ENCODE data around the gene BAX.

The BAX gene

GRCh38 chr19:48962029-48962848 lies 7.6 kb downstream of the BAX start:
- peak; percentile 44 for DNase-seq (ENCODE audit: low spot score)

DNA sequence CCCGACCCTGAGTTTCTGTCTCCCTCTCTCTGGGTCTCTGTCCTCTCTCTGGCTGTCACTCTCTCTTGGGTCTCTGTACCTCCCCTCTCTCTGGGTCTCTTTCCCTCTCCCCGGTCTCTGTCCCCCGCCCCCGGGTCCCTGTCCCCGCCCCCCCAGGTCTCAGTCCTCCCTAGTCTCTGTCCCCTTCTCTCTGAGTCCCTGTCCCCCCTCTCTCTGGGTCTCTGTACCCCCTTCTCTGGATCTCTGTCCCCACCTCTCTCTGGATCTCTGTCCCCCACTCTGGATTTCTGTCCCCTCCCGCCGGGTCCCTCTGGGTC lies 8.1 kb downstream of the BAX start:
- DNase-seq (ENCODE audit: low spot score), result no peak

- peak; percentile 71 for DNase-seq (ENCODE audit: low spot score)
Observed at GRCh38 chr19:48963371-48964204, 8.9 kb downstream of the BAX start.

GRCh38 chr19:48964205-48965039 lies 9.7 kb downstream of the BAX start:
- DNase-seq (ENCODE audit: low spot score), result peak; percentile 61

- DNase-seq (ENCODE audit: low spot score), result peak; percentile 97
Observed at GRCh38 chr19:48965040-48965805, 10.5 kb downstream of the BAX start, which contains the start of gene FTL. Gene FTL, plus strand, starts transcription at chr19:48965309. Its CDS starts 199 bp downstream, at chr19:48965508.

DNA sequence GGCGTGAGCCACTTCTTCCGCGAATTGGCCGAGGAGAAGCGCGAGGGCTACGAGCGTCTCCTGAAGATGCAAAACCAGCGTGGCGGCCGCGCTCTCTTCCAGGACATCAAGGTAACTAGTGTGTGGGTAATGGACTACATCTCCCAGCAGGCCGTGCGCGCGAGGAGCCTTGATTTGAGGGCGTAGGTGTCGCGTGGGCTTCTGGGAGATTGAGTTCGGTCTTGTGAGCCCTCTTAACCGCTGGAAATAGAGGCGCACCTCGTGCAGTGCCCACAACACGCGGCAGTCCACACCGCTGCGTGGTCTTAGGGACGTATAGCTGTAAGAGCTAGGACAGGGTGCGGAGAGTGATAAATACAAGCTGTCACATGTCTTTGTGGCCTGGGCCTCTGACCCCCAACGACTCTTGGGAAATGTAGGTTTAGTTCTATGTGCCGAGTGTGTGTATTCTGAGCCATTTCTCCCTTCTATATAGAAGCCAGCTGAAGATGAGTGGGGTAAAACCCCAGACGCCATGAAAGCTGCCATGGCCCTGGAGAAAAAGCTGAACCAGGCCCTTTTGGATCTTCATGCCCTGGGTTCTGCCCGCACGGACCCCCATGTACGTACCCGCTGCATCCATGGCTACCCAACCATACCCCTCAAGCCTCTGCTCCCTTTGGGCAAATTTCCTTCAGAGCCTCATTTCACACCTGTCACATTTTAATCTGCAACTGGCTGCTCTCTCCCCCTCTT lies 11.3 kb downstream of the BAX start:
- peak; percentile 90 for DNase-seq (ENCODE audit: low spot score)

- DNase-seq (ENCODE audit: low spot score), result peak; percentile 44
Observed at GRCh38 chr19:48966541-48967345, 12.1 kb downstream of the BAX start.

GRCh38 chr19:48967346-48968178 lies 12.9 kb downstream of the BAX start:
- DNase-seq (ENCODE audit: low spot score), result peak; percentile 89

- DNase-seq (ENCODE audit: low spot score), result no peak
Observed at GRCh38 chr19:48968179-48968661, 13.5 kb downstream of the BAX start.

- DNase-seq (ENCODE audit: low spot score), result no peak
Observed at GRCh38 chr19:48968813-48969218, 14.1 kb downstream of the BAX start.

GRCh38 chr19:48969276-48970138 lies 14.8 kb downstream of the BAX start:
- no peak for DNase-seq (ENCODE audit: low spot score)

DNA sequence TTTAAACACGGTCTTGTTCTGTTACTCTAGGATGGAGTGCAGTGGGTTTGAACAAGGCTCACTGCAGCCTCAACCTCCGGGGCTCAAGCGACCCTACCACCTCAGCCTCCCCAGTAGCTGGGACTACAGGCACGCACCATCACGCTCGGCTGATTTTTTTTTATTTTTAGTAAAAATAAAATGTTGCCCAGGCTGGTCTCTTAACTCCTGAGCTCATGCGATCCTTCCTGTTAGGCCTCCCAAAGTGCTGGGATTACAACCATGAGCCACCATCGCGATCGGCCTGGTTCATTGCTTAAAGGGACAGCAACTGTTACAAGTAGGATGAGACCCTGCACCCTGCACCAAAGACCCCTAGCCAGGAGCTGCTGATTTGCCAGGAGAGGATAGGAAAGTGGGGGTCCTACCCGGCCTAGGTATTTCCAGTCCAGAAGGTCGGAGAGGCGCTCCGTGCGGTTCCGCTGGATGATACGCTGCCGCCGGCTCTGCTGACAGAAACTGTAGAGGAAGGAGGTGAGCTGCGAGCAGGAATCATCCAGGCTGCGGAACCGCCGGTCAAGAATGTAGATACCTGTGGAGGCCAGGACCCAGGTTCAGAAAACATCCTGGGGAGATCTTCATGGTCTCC lies 15.6 kb downstream of the BAX start:
- no peak for DNase-seq (ENCODE audit: low spot score)

GRCh38 chr19:48970923-48971395 lies 16.3 kb downstream of the BAX start:
- peak; percentile 77 for DNase-seq (ENCODE audit: low spot score)

DNA sequence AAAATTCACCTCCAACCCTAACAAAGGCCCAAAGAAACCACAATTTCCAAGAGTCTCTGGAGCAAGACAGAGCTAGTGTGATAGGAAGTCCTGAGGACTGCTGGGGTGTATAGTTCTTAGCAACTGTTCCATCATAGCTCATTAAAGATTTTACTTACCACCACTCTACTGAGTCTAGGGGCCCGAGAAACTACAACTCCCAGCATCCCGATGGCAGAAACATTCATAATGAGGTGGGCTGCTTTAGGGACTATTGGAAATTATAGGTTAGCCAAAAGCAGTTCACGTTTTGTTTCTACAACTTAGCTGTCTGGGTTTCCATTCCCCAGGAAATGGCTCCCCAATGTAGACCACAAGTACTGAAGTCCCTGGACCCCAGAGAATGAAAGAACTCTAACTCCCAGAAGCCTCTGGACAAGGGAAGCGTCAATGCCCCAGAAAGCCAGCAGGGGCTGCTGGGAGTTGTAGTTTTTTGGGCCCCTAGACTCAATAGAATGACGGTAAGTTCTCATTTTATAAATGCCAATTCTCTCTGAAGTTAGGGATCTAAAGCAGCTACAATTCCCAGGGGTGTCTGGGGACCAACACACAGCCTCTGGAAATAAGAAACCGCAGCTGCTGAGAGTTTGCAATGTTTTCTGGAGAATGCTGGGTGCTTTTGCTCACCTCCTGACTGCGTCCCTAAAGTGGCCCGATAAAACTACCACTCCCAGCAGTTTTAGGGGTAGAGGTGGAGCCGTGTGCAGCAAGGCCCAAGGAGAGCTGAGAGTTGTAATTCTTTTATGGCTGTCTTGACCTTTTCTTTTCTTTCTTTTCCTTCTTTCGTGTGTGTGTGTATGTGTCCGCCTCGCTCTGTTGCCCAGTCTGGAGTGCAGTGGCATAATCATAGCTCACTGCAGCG lies 21.5 kb downstream of the BAX start:
- no peak for DNase-seq (ENCODE audit: low spot score)

DNA sequence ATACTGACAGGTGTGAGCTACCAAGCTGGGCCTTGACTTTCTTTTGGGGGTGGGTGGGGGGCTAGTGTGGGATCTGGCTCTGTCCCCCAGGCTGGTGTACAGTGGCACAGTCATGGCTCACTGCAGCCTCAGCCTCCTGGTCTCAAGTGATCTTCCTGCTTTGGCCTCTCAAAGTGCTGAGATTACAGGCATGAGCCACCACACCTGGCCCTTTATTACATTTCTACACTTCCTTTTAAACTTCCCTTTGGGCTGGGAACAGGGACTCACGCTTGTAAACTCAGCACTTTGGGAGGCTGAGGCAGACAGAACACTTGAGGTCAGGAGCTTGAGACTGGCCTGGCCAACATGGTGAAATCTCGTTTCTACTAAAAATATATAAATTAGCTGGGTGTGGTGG lies 22.4 kb downstream of the BAX start:
- DNase-seq (ENCODE audit: low spot score), result no peak

DNA sequence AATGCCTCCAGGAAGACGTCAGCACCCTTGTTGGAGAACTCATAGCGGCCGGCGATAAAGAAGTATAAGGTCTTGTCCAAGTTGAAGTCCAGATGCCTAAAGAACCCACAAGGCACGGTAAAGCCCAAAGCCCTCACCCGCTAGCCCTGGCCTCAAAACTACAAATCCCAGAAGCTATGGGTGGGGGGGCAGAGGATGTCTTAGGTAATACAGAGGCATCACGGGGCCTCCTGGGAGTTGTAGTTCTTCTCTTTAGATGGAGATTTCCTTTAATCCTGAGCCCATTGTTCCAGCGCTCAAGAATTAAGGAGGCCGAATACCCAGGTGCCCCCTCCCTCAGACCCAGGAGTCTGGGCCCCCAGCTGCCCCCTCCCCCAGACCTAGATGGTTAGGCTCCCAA lies 27.6 kb downstream of the BAX start:
- no peak for DNase-seq (ENCODE audit: low spot score)

Data from pons (tissue), 1 donor.